Loucy (cell line): ENCODE results near the gene SLC35F1.

Experiments
- CTCF ChIP-seq: fragments of 200-600 bp; sonication (generic); conservative IDR thresholded peaks from 2 replicates; pipeline ENCODE4 v1.5.1; 2014; ENCODE audit warnings: mild to moderate bottlenecking, antibody characterized with exemption, low read length
- EZH2phosphoT487 ChIP-seq: fragments of 200-600 bp; IDR thresholded peaks from 2 replicates; pipeline ENCODE4 v1.6.1; 2018; ENCODE audit warnings: antibody characterized with exemption, mild to moderate bottlenecking, moderate library complexity, borderline replicate concordance

- TF ChIP-seq CTCF = no peak
- TF ChIP-seq EZH2phosphoT487 = no peak
These were observed 400.5 kb downstream of the SLC35F1 start for GRCh38 chr6:118307581-118307980.
